HCT116 (cell line): ENCODE measurements around the gene CACNA1A. TPM values are rescaled to one million over a fixed set of nuclear protein-coding genes. Genes with fewer than 3 reads are reported as not detected.
A peak's percentile ranks its signal among the peaks of the same experiment; 100 is the strongest.

Experiments
- ATAC-seq: fragments of 200-7000 bp; cut with Tn5 transposase; 2 replicates; pipeline ENCODE4 v1.9.1; 2020; ENCODE audit warnings: mild to moderate bottlenecking, moderate library complexity
- BruUV-seq: library from RNA; stranded (reverse); fragments of 400-500 nt; replicated peaks from 2 replicates; lab custom pipeline; 2021; lab: Mats Ljungman, UMichigan
- CTCF ChIA-PET: fragments of 300-600 bp; sonication (Branson Sonifier 250); formaldehyde crosslinking; loops from one replicate; lab custom pipeline; 2021; ENCODE audit warnings: antibody characterized with exemption; lab: Charles Lee
- POLR2A ChIA-PET: fragments of 300-600, 350-600 bp; sonication (Branson Sonifier 250); formaldehyde crosslinking; loops from one replicate; lab custom pipeline; 2021; ENCODE audit warnings: antibody characterized with exemption; lab: Charles Lee
- RAD21 ChIA-PET, 2 experiments: fragments of 300-600 bp; sonication (Branson Sonifier 250); formaldehyde crosslinking; loops; one replicate each; lab custom pipeline; 2023; ENCODE audit warnings: low total read pairs in 2 of 2; ENCODE audit not compliant: uncharacterized antibody in 2 of 2, unreplicated experiment in 2 of 2, low non-redundant PET in 1 of 2; lab: Charles Lee
- DNase-seq: peaks from one replicate; pipeline ENCODE4 v3.0.0-alpha.2; 2010; ENCODE audit warnings: low read depth, low spot score
- H2AFZ ChIP-seq: fragments of 200-600 bp; shearing (Covaris generic), sonication (generic); 2 replicates; pipeline ENCODE4 v1.6.1; 2017; ENCODE audit warnings: low read depth, mixed run types, mixed read lengths, antibody characterized with exemption, low read length; ENCODE audit not compliant: poor library complexity, severe bottlenecking
- H3K27ac ChIP-seq: 2 replicates; pipeline ENCODE4 v1.5.1; 2012; ENCODE audit warnings: low read depth, low read length
- H3K27me3 ChIP-seq: fragments of 200-600 bp; sonication (generic); 2 replicates; pipeline ENCODE4 v1.6.1; 2016; ENCODE audit warnings: mixed run types, low read length, mixed read lengths; ENCODE audit not compliant: insufficient read depth
- H3K36me3 ChIP-seq, 2 experiments: fragments of 200-500 bp in 1 of 2; fragments of 200-600 bp in 1 of 2; sonication (Bioruptor generic) in 1 of 2; sonication (generic) in 1 of 2; 2 replicates each; pipeline versions ENCODE4 v1.5.1 to v1.6.1; 2014 to 2016; ENCODE audit warnings: low read length in 2 of 2, inconsistent platforms in 1 of 2, mixed read lengths in 1 of 2, mixed run types in 1 of 2; ENCODE audit not compliant: insufficient read depth in 2 of 2, control insufficient read depth in 1 of 2
- H3K4me1 ChIP-seq, 2 experiments: fragments of 200-600 bp in 1 of 2; sonication (generic) in 1 of 2; 2 replicates each; pipeline versions ENCODE4 v1.5.1 to v1.6.1; 2012 to 2017; ENCODE audit warnings: low read length in 2 of 2, inconsistent platforms in 1 of 2, mild to moderate bottlenecking in 1 of 2, mixed read lengths in 1 of 2, mixed run types in 1 of 2, moderate library complexity in 1 of 2; ENCODE audit not compliant: insufficient read depth in 2 of 2, control insufficient read depth in 1 of 2
- H3K4me2 ChIP-seq: fragments of 200-600 bp; sonication (generic); 2 replicates; pipeline ENCODE4 v1.6.1; 2017; ENCODE audit warnings: mixed run types, low read length, mixed read lengths
- H3K4me3 ChIP-seq, 2 experiments: fragments of 200-600 bp in 1 of 2; sonication (generic) in 1 of 2; replicated peaks in 1 of 2; 2 replicates each; pipeline ENCODE4 v1.5.1; 2011 to 2016; ENCODE audit warnings: low read length in 2 of 2, control low read depth in 1 of 2, low read depth in 1 of 2, mild to moderate bottlenecking in 1 of 2, mixed read lengths in 1 of 2, mixed run types in 1 of 2
- H3K79me2 ChIP-seq: fragments of 200-600 bp; sonication (generic); 2 replicates; pipeline ENCODE4 v1.6.1; 2017; ENCODE audit warnings: mild to moderate bottlenecking, mixed run types, low read length, moderate library complexity, mixed read lengths; ENCODE audit not compliant: insufficient read depth
- H3K9ac ChIP-seq: fragments of 200-600 bp; sonication (generic); 2 replicates; pipeline ENCODE4 v1.6.1; 2016; ENCODE audit warnings: low read length, mixed read lengths
- H3K9me2 ChIP-seq: fragments of 200-600 bp; sonication (generic), shearing (Covaris generic); 2 replicates; pipeline ENCODE4 v1.6.1; 2017; ENCODE audit warnings: mixed run types, mild to moderate bottlenecking, moderate library complexity; ENCODE audit not compliant: insufficient read depth
- H3K9me3 ChIP-seq, 2 experiments: fragments of 200-500 bp in 1 of 2; fragments of 200-600 bp in 1 of 2; sonication (Bioruptor generic) in 1 of 2; sonication (generic) in 1 of 2; 2 replicates each; pipeline ENCODE4 v1.6.1; 2014 to 2017; ENCODE audit warnings: low read length in 2 of 2, mixed read lengths in 2 of 2, inconsistent platforms in 1 of 2, low read depth in 1 of 2, mild to moderate bottlenecking in 1 of 2, mixed run types in 1 of 2, moderate library complexity in 1 of 2; ENCODE audit not compliant: control insufficient read depth in 1 of 2, insufficient read depth in 1 of 2
- H4K20me1 ChIP-seq: fragments of 200-600 bp; sonication (generic), shearing (Covaris generic); 2 replicates; pipeline ENCODE4 v1.6.1; 2017; ENCODE audit warnings: mixed run types, mild to moderate bottlenecking, moderate library complexity; ENCODE audit not compliant: insufficient read depth
- ATF3 ChIP-seq: IDR thresholded peaks from 2 replicates; pipeline ENCODE4 v1.6.1; 2012
- CBX3 ChIP-seq: IDR thresholded peaks from 2 replicates; pipeline ENCODE4 v1.6.1; 2012; ENCODE audit warnings: low read depth
- CEBPB ChIP-seq: IDR thresholded peaks from 2 replicates; pipeline ENCODE4 v1.6.1; 2012; ENCODE audit warnings: low read depth
- CTCF ChIP-seq, 3 experiments: fragments of 200-600 bp in 1 of 3; sonication (generic) in 1 of 3; IDR thresholded peaks in 2 of 3; conservative IDR thresholded peaks in 1 of 3; 2 replicates each; pipeline ENCODE4 v1.5.1; 2012 to 2017; ENCODE audit warnings: low read depth in 2 of 3, low read length in 2 of 3, antibody characterized with exemption in 1 of 3, borderline replicate concordance in 1 of 3, control low read depth in 1 of 3, mild to moderate bottlenecking in 1 of 3, mixed read lengths in 1 of 3, mixed run types in 1 of 3, moderate library complexity in 1 of 3; ENCODE audit not compliant: insufficient read depth in 1 of 3
- EGR1 ChIP-seq: IDR thresholded peaks from 2 replicates; pipeline ENCODE4 v1.6.1; 2012; ENCODE audit warnings: low read depth
- ELF1 ChIP-seq: IDR thresholded peaks from 2 replicates; pipeline ENCODE4 v1.6.1; 2012; ENCODE audit warnings: low read depth, borderline replicate concordance
- EZH2 ChIP-seq: fragments of 200-600 bp; sonication (generic); IDR thresholded peaks from 2 replicates; pipeline ENCODE4 v1.6.1; 2017; ENCODE audit warnings: antibody characterized with exemption, mixed run types
- EZH2phosphoT487 ChIP-seq: fragments of 200-600 bp; IDR thresholded peaks from 2 replicates; pipeline ENCODE4 v1.6.1; 2018; ENCODE audit warnings: antibody characterized with exemption, borderline replicate concordance
- JUND ChIP-seq: IDR thresholded peaks from 2 replicates; pipeline ENCODE4 v1.6.1; 2012
- MAX ChIP-seq: IDR thresholded peaks from 2 replicates; pipeline ENCODE4 v1.6.1; 2012
- POLR2A ChIP-seq: IDR thresholded peaks from 2 replicates; pipeline ENCODE4 v1.7.0; 2011; ENCODE audit warnings: borderline replicate concordance; ENCODE audit not compliant: insufficient read depth, insufficient read length; ENCODE audit errors: extremely low read depth
- POLR2AphosphoS5 ChIP-seq: IDR thresholded peaks from 2 replicates; pipeline ENCODE4 v1.6.1; 2011; ENCODE audit warnings: mild to moderate bottlenecking, low read depth, low read length, moderate library complexity
- RAD21 ChIP-seq: IDR thresholded peaks from 2 replicates; pipeline ENCODE4 v1.6.1; 2012; ENCODE audit warnings: low read depth, mild to moderate bottlenecking
- REST ChIP-seq: IDR thresholded peaks from 2 replicates; pipeline ENCODE4 v1.6.1; 2012; ENCODE audit warnings: low read depth
- SIN3A ChIP-seq: IDR thresholded peaks from 2 replicates; pipeline ENCODE4 v1.6.1; 2012; ENCODE audit warnings: low read depth
- SP1 ChIP-seq: IDR thresholded peaks from 2 replicates; pipeline ENCODE4 v1.6.1; 2012; ENCODE audit warnings: low read depth
- TCF7L2 ChIP-seq: IDR thresholded peaks from 2 replicates; pipeline ENCODE4 v1.7.0; 2011; ENCODE audit warnings: borderline replicate concordance, inconsistent platforms; ENCODE audit not compliant: insufficient read depth, insufficient read length; ENCODE audit errors: extremely low read depth
- YY1 ChIP-seq: IDR thresholded peaks from 2 replicates; pipeline ENCODE4 v1.6.1; 2011; ENCODE audit warnings: low read length, low read depth, moderate library complexity, mild to moderate bottlenecking; ENCODE audit not compliant: insufficient replicate concordance; ENCODE audit errors: extremely low read depth
- ZBTB33 ChIP-seq: IDR thresholded peaks from 2 replicates; pipeline ENCODE4 v1.6.1; 2011; ENCODE audit warnings: mild to moderate bottlenecking, low read length, moderate library complexity; ENCODE audit not compliant: insufficient replicate concordance; ENCODE audit errors: extremely low read depth
- ZFX ChIP-seq: fragments of 450-650 bp; IDR thresholded peaks from 2 replicates; pipeline ENCODE4 v1.6.1; 2017
- ZNF274 ChIP-seq: fragments of 200-500 bp; sonication (Bioruptor generic); IDR thresholded peaks from 2 replicates; pipeline ENCODE4 v1.6.1; 2014; ENCODE audit warnings: mild to moderate bottlenecking, low read depth, low read length, inconsistent platforms
- intact Hi-C: fragments of 100-400 bp; cut with micrococcal nuclease; formaldehyde crosslinking; loops from 2 replicates; pipeline ENCODE4 v1.10.0; 2022
- total RNA-seq: library from RNA; stranded (reverse); gene quantifications from one replicate; pipeline ENCODE4 v1.2.1, GENCODE V29; 2021; ENCODE audit not compliant: unreplicated experiment

CACNA1A gene
- total RNA-seq, 1 experiment from 2014 or later, result 7.5 TPM

- H3K27me3 ChIP-seq, result no peaks in the 10 kb centered on the region
- RAD21 ChIA-PET, result no interaction called here
- peak overlapping the region; percentile 44 for H2AFZ ChIP-seq
- H3K36me3 ChIP-seq, result no peaks in the 10 kb centered on the region
- BruUV-seq, result no TSS peak
- no peaks in the 10 kb centered on the region for H3K9me2 ChIP-seq
- no peaks in the 10 kb centered on the region for H3K79me2 ChIP-seq
- peak overlapping the region; percentile 62 for H3K4me2 ChIP-seq
- no peak overlapping the region for H3K4me3 ChIP-seq
- DNase-seq (peak; percentile 33), ATAC-seq (peak; percentile 93)
- POLR2A ChIA-PET, result no interaction called here
- H4K20me1 ChIP-seq, result no peaks in the 10 kb centered on the region
- H3K27ac ChIP-seq, result no peak overlapping the region; the same call in 1 of the 2 replicates
- intact Hi-C loops, result loop anchor here (1.0 kb wide), 1 partner anchor 79 kb away; no protein-coding TSS in a partner anchor
- H3K4me1 ChIP-seq, result peaks cover 4 to 11% of the 10 kb centered on the region in 2 experiments; a peak in 3 of 4 replicates
- H3K9me3 ChIP-seq, result no peaks in the 10 kb centered on the region
- no peak overlapping the region for H3K9ac ChIP-seq
- CTCF ChIA-PET, result no interaction called here
- TF ChIP-seq REST (no peak), ZNF274 (no peak), ZFX (no peak), MAX (no peak; the same call in 1 of the 2 replicates), SIN3A (no peak), TCF7L2 (no peak), POLR2AphosphoS5 (peak; percentile 40; the same call in 1 of the 2 replicates), ELF1 (no peak), EGR1 (no peak; the same call in 1 of the 2 replicates), YY1 (peak; percentile 51), EZH2phosphoT487 (no peak), RAD21 (peak; percentile 84), CEBPB (no peak), CTCF (IDR thresholded peaks at IDR 0.05 in 2 of 3, conservative IDR thresholded peaks at IDR 0.05 in 1 of 3; ENCODE audit: borderline replicate concordance in 1 of 3, insufficient read depth in 1 of 3, low read depth in 2 of 3, low read length in 2 of 3) (peak; percentile 94 to 99 (median 94)), JUND (no peak), POLR2A (no peak), ZBTB33 (no peak), ATF3 (no peak), SP1 (peak; percentile 18; the same call in 1 of the 2 replicates), CBX3 (0 out of 2 replicates have a peak, but pooled peaks have one; percentile 22), EZH2 (no peak)
Measured at GRCh38 chr19:13234518-13234917, 271.8 kb downstream of the CACNA1A start.
